Measurements from ENCODE around the gene MEIOSIN. TPM values are rescaled to one million over a fixed set of nuclear protein-coding genes. Genes with fewer than 3 reads are reported as not detected.

The MEIOSIN gene
- total and polyA plus RNA-seq, 2 of the 13 experiments (the other 11 are each of a cell fraction or from before 2014, with no cell fraction given): not detected

DNA sequence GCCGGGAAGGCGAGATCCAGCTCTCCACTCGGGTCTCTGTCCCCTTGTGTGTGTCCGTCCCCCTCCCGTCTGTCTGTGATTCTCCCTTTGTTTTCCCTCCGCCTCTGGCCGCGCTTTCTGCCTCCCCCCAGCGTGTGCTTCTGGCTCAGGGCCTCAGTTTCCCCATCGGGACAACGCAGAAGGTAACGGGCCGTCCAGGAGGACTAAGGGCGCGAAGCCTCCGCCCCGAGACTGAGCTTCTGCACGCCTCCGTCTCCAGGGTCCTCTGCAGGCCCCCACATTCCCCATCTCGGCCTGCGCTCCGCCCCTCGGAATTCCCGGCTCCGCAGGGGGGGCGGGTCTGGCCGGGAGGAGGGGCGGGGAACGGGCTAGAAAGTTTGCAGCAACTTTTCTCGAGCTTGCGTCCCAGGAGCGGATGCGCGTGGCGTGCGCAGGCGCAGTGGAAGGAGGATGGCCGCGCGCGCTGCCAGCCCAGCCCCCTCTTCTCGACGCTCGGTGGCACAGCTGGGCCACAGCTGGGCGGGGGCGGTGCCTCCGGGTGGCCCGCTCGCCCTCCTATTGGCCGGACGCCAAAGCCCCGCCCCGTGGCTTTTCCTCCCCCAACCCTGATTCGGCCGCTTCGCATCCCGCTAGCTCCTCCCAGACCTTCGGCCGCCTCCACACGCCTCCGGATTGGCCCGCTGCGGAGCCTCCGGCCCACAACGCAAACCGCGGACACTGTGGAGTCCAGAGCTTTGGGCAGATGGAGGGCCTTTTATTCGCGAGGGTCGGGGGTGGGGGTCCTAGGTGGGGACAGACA, 35.9 kb downstream of the MEIOSIN start, which contains the start of gene SIX5 (continued):
- TF ChIP-seq ZNF784 (CRISPR knock-in tag; IDR thresholded peaks at IDR 0.05; ENCODE audit: borderline replicate concordance) (no peak), RFX5 (IDR thresholded peaks at IDR 0.05; ENCODE audit: low read depth, low read length) (0 out of 2 replicates have a peak, but pooled peaks have one; percentile 33), ESRRA (CRISPR knock-in tag; IDR thresholded peaks at IDR 0.05; ENCODE audit: low read depth) (no peak; the same call in 1 of the 2 replicates), BRD4 (CRISPR knock-in tag; IDR thresholded peaks at IDR 0.05) (peak; percentile 85), MAFK (conservative IDR thresholded peaks at IDR 0.05 in 1 of 2, IDR thresholded peaks at IDR 0.05 in 1 of 2; ENCODE audit: low read length in 2 of 2) (no peak), ZSCAN12 (CRISPR knock-in tag; IDR thresholded peaks at IDR 0.05) (no peak; the same call in 1 of the 2 replicates), ZNF709 (CRISPR knock-in tag; IDR thresholded peaks at IDR 0.05) (no peak), ATM (IDR thresholded peaks at IDR 0.05; ENCODE audit: borderline replicate concordance) (no peak), PHF20 (CRISPR knock-in tag; IDR thresholded peaks at IDR 0.05) (peak; percentile 63), ZSCAN20 (CRISPR knock-in tag; IDR thresholded peaks at IDR 0.05; ENCODE audit: borderline replicate concordance) (no peak), KAT8 (CRISPR knock-in tag; IDR thresholded peaks at IDR 0.05) (peak; percentile 70), MEIS2 (CRISPR knock-in tag; IDR thresholded peaks at IDR 0.05) (peak; percentile 26; the same call in 1 of the 2 replicates), HCFC1 (IDR thresholded peaks at IDR 0.05; ENCODE audit: low read depth, low read length) (peak; percentile 36; the same call in 1 of the 2 replicates), ATF2 (CRISPR knock-in tag; IDR thresholded peaks at IDR 0.05) (no peak; the same call in none of the 2 replicates), ZNF7 (CRISPR knock-in tag; IDR thresholded peaks at IDR 0.05) (no peak), ZNF44 (CRISPR knock-in tag; IDR thresholded peaks at IDR 0.05) (no peak)
- TF ChIP-seq, protein P1, sequence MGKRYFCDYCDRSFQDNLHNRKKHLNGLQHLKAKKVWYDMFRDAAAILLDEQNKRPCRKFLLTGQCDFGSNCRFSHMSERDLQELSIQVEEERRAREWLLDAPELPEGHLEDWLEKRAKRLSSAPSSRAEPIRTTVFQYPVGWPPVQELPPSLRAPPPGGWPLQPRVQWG (CRISPR knock-in tag; IDR thresholded peaks at IDR 0.05; ENCODE audit: borderline replicate concordance, low read depth): 0 out of 2 replicates have a peak, but pooled peaks have one; percentile 33
- TF ChIP-seq, protein P2, sequence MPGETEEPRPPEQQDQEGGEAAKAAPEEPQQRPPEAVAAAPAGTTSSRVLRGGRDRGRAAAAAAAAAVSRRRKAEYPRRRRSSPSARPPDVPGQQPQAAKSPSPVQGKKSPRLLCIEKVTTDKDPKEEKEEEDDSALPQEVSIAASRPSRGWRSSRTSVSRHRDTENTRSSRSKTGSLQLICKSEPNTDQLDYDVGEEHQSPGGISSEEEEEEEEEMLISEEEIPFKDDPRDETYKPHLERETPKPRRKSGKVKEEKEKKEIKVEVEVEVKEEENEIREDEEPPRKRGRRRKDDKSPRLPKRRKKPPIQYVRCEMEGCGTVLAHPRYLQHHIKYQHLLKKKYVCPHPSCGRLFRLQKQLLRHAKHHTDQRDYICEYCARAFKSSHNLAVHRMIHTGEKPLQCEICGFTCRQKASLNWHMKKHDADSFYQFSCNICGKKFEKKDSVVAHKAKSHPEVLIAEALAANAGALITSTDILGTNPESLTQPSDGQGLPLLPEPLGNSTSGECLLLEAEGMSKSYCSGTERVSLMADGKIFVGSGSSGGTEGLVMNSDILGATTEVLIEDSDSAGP (CRISPR knock-in tag; IDR thresholded peaks at IDR 0.05; ENCODE audit: borderline replicate concordance): 0 out of 2 replicates have a peak, but pooled peaks have one; percentile 55
- TF ChIP-seq, protein P3, sequence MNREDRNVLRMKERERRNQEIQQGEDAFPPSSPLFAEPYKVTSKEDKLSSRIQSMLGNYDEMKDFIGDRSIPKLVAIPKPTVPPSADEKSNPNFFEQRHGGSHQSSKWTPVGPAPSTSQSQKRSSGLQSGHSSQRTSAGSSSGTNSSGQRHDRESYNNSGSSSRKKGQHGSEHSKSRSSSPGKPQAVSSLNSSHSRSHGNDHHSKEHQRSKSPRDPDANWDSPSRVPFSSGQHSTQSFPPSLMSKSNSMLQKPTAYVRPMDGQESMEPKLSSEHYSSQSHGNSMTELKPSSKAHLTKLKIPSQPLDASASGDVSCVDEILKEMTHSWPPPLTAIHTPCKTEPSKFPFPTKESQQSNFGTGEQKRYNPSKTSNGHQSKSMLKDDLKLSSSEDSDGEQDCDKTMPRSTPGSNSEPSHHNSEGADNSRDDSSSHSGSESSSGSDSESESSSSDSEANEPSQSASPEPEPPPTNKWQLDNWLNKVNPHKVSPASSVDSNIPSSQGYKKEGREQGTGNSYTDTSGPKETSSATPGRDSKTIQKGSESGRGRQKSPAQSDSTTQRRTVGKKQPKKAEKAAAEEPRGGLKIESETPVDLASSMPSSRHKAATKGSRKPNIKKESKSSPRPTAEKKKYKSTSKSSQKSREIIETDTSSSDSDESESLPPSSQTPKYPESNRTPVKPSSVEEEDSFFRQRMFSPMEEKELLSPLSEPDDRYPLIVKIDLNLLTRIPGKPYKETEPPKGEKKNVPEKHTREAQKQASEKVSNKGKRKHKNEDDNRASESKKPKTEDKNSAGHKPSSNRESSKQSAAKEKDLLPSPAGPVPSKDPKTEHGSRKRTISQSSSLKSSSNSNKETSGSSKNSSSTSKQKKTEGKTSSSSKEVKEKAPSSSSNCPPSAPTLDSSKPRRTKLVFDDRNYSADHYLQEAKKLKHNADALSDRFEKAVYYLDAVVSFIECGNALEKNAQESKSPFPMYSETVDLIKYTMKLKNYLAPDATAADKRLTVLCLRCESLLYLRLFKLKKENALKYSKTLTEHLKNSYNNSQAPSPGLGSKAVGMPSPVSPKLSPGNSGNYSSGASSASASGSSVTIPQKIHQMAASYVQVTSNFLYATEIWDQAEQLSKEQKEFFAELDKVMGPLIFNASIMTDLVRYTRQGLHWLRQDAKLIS (CRISPR knock-in tag; IDR thresholded peaks at IDR 0.05): 0 out of 2 replicates have a peak, but pooled peaks have one; percentile 67

Data from HepG2 (cell line).